H9 (cell line): ENCODE measurements around the gene UFC1. TPM values are rescaled to one million over a fixed set of nuclear protein-coding genes. Genes with fewer than 3 reads are reported as not detected.

Experiments used
- DNase-seq: peaks from one replicate; pipeline ENCODE4 v3.0.0-alpha.2; 2017
- H2AFZ ChIP-seq: one replicate; pipeline ENCODE4 v1.6.1; 2013; ENCODE audit warnings: mild to moderate bottlenecking, low read length, control low read depth, moderate library complexity
- H2AK5ac ChIP-seq: 2 replicates; pipeline ENCODE4 v1.6.1; 2013; ENCODE audit warnings: low read length, control low read depth, mixed read lengths; ENCODE audit not compliant: insufficient read length
- H2BK120ac ChIP-seq: one replicate; pipeline ENCODE4 v1.6.1; 2013; ENCODE audit warnings: low read depth, mild to moderate bottlenecking, low read length, control low read depth, inconsistent platforms; ENCODE audit not compliant: poor library complexity, severe bottlenecking
- H2BK12ac ChIP-seq: 2 replicates; pipeline ENCODE4 v1.6.1; 2013; ENCODE audit warnings: low read length, control low read depth, mixed read lengths, low read depth; ENCODE audit not compliant: insufficient read length
- H2BK15ac ChIP-seq: 2 replicates; pipeline ENCODE4 v1.6.1; 2013; ENCODE audit warnings: low read depth, low read length, control low read depth
- H2BK20ac ChIP-seq: one replicate; pipeline ENCODE4 v1.6.1; 2013; ENCODE audit warnings: low read depth, mild to moderate bottlenecking, low read length, control low read depth, inconsistent platforms; ENCODE audit not compliant: poor library complexity, severe bottlenecking
- H2BK5ac ChIP-seq: 2 replicates; pipeline ENCODE4 v1.6.1; 2013; ENCODE audit warnings: low read length, control low read depth, mixed read lengths; ENCODE audit not compliant: insufficient read length
- H3K14ac ChIP-seq: 2 replicates; pipeline ENCODE4 v1.6.1; 2013; ENCODE audit warnings: low read length, control low read depth; ENCODE audit not compliant: insufficient read depth
- H3K18ac ChIP-seq: 2 replicates; pipeline ENCODE4 v1.6.1; 2013; ENCODE audit warnings: low read depth, mild to moderate bottlenecking, mixed read lengths, low read length, control low read depth; ENCODE audit not compliant: insufficient read length
- H3K23ac ChIP-seq: 2 replicates; pipeline ENCODE4 v1.6.1; 2013; ENCODE audit warnings: low read length, control low read depth, mixed read lengths, low read depth; ENCODE audit not compliant: insufficient read length
- H3K23me2 ChIP-seq: 2 replicates; pipeline ENCODE4 v1.6.1; 2013; ENCODE audit warnings: low read depth, mild to moderate bottlenecking, mixed read lengths, low read length, control low read depth; ENCODE audit not compliant: insufficient read length, poor library complexity, severe bottlenecking
- H3K27ac ChIP-seq: 2 replicates; pipeline ENCODE4 v1.5.1; 2013; ENCODE audit warnings: low read length, control low read depth, mixed read lengths, low read depth; ENCODE audit not compliant: insufficient read length
- H3K27me3 ChIP-seq: 2 replicates; pipeline ENCODE4 v1.6.1; 2013; ENCODE audit warnings: low read length, control low read depth, inconsistent platforms; ENCODE audit not compliant: insufficient read depth
- H3K4ac ChIP-seq: 2 replicates; pipeline ENCODE4 v1.6.1; 2013; ENCODE audit warnings: low read depth, mild to moderate bottlenecking, control low read depth, inconsistent platforms, low read length, moderate library complexity
- H3K4me1 ChIP-seq: 2 replicates; pipeline ENCODE4 v1.6.1; 2013; ENCODE audit warnings: low read length, control low read depth, inconsistent platforms; ENCODE audit not compliant: insufficient read depth
- H3K4me2 ChIP-seq: 2 replicates; pipeline ENCODE4 v1.6.1; 2013; ENCODE audit warnings: low read length, control low read depth, mixed read lengths; ENCODE audit not compliant: insufficient read length, insufficient read depth
- H3K56ac ChIP-seq: 2 replicates; pipeline ENCODE4 v1.6.1; 2013; ENCODE audit warnings: low read depth, mild to moderate bottlenecking, mixed read lengths, low read length, control low read depth; ENCODE audit not compliant: insufficient read length
- H3K79me1 ChIP-seq: 2 replicates; pipeline ENCODE4 v1.6.1; 2013; ENCODE audit warnings: low read depth, mild to moderate bottlenecking, moderate library complexity, low read length, control low read depth, inconsistent platforms; ENCODE audit not compliant: insufficient read depth, poor library complexity, severe bottlenecking
- H3K79me2 ChIP-seq: 2 replicates; pipeline ENCODE4 v1.6.1; 2013; ENCODE audit warnings: low read length, control low read depth, inconsistent platforms; ENCODE audit not compliant: insufficient read depth
- H3K9ac ChIP-seq: 2 replicates; pipeline ENCODE4 v1.6.1; 2013; ENCODE audit warnings: low read length, control low read depth, mixed read lengths; ENCODE audit not compliant: insufficient read length; ENCODE audit errors: extremely low read depth
- H3K9me3 ChIP-seq: one replicate; pipeline ENCODE4 v1.6.1; 2013; ENCODE audit warnings: low read depth, low read length, inconsistent platforms; ENCODE audit not compliant: control insufficient read depth
- H3T11ph ChIP-seq: one replicate; pipeline ENCODE4 v1.6.1; 2013; ENCODE audit warnings: mild to moderate bottlenecking, low read length, control low read depth, inconsistent platforms
- H4K20me1 ChIP-seq: one replicate; pipeline ENCODE4 v1.6.1; 2013; ENCODE audit not compliant: control insufficient read depth, insufficient read length, insufficient read depth
- H4K5ac ChIP-seq: 2 replicates; pipeline ENCODE4 v1.6.1; 2013; ENCODE audit warnings: low read depth, mild to moderate bottlenecking, mixed read lengths, low read length, control low read depth; ENCODE audit not compliant: insufficient read length
- H4K8ac ChIP-seq: replicated peaks from 2 replicates; pipeline ENCODE4 v1.6.1; 2013; ENCODE audit warnings: low read length, control low read depth, mixed read lengths, low read depth; ENCODE audit not compliant: insufficient read length
- H4K91ac ChIP-seq: 2 replicates; pipeline ENCODE4 v1.6.1; 2013; ENCODE audit warnings: low read depth, mild to moderate bottlenecking, moderate library complexity, mixed read lengths, low read length, control low read depth; ENCODE audit not compliant: insufficient read length
- H3K27ac Mint-ChIP-seq, 3 experiments: 2 replicates in 2 of 3; 3 replicates in 1 of 3; pipeline ENCODE4 v1.8.0; 2020 to 2021; ENCODE audit warnings: mixed read lengths in 3 of 3, mild to moderate bottlenecking in 1 of 3, moderate library complexity in 1 of 3
- H3K27me3 Mint-ChIP-seq: 2 replicates; pipeline ENCODE4 v1.8.0; 2021; ENCODE audit warnings: low read depth, mild to moderate bottlenecking, moderate library complexity, mixed read lengths
- H3K36me3 Mint-ChIP-seq, 3 experiments: 2 replicates in 2 of 3; 3 replicates in 1 of 3; pipeline ENCODE4 v1.8.0; 2020 to 2021; ENCODE audit warnings: low read depth in 3 of 3, mixed read lengths in 3 of 3; ENCODE audit not compliant: insufficient read depth in 1 of 3
- H3K4me1 Mint-ChIP-seq, 2 experiments: 2 replicates each; pipeline ENCODE4 v1.8.0; 2020; ENCODE audit warnings: mixed read lengths in 2 of 2
- H3K4me3 Mint-ChIP-seq, 2 experiments: 2 replicates in 1 of 2; 3 replicates in 1 of 2; pipeline ENCODE4 v1.8.0; 2020 to 2021; ENCODE audit warnings: mild to moderate bottlenecking in 2 of 2, mixed read lengths in 2 of 2, moderate library complexity in 1 of 2
- H3K9me3 Mint-ChIP-seq, 2 experiments: 2 replicates in 1 of 2; 3 replicates in 1 of 2; pipeline ENCODE4 v1.8.0; 2020; ENCODE audit warnings: mild to moderate bottlenecking in 2 of 2, mixed read lengths in 2 of 2, moderate library complexity in 1 of 2
- CTCF ChIP-seq: fragments of 200-600 bp; sonication (generic); conservative IDR thresholded peaks from 3 replicates; pipeline ENCODE4 v1.8.0; 2021; ENCODE audit warnings: antibody characterized with exemption, mild to moderate bottlenecking
- WGBS: extraction: QIAGEN DNeasy Blood & Tissue Kit; methylation state at CpG from one replicate; pipeline ENCODE4 v1.1.7; 2013; ENCODE audit warnings: missing lambda C conversion rate, low lambda C conversion rate, mixed read lengths; ENCODE audit not compliant: insufficient read length; ENCODE audit errors: extremely low coverage; 5-methylcytosine and 5-hydroxymethylcytosine counted together
- total RNA-seq: library from RNA; stranded (reverse); gene quantifications from 2 replicates; pipeline ENCODE4 v1.2.1, GENCODE V29; 2021

The UFC1 gene
- total RNA-seq, 1 experiment from 2014 or later, result 93.4 TPM

GRCh38 chr1:161161652-161162051, 7.9 kb downstream of the UFC1 start:
- Histone ChIP-seq H3K79me2 (no peaks in the 10 kb centered on the region), H3K14ac (no peak overlapping the region), H2BK5ac (no peak overlapping the region), H3K4ac (no peak overlapping the region), H2BK15ac (no peak overlapping the region), H3K9me3 (no peaks in the 10 kb centered on the region), H2BK120ac (no peak overlapping the region), H3K27me3 (no peaks in the 10 kb centered on the region), H3K4me1 (no peaks in the 10 kb centered on the region), H3K23me2 (peaks cover 11% of the 10 kb centered on the region), H3K56ac (no peak overlapping the region), H4K5ac (no peak overlapping the region), H4K8ac (no peak overlapping the region), H3K18ac (no peak overlapping the region), H3K79me1 (no peaks in the 10 kb centered on the region), H4K91ac (no peak overlapping the region), H2BK12ac (no peak overlapping the region), H2BK20ac (no peak overlapping the region), H3K4me2 (no peak overlapping the region), H3K27ac (no peak overlapping the region), H2AK5ac (no peak overlapping the region), H3T11ph (no peak overlapping the region), H4K20me1 (no peaks in the 10 kb centered on the region), H3K23ac (no peak overlapping the region), H3K9ac (no peak overlapping the region), H2AFZ (no peak overlapping the region)
- WGBS, result no CpG with 5 or more reads among the region's 5 CpGs
- no peak overlapping the region for H3K27ac Mint-ChIP-seq
- no peak for TF ChIP-seq CTCF
- no peaks in the 10 kb centered on the region for H3K9me3 Mint-ChIP-seq
- no peak overlapping the region for H3K4me3 Mint-ChIP-seq
- peaks cover 26 to 29% of the 10 kb centered on the region in 2 experiments for H3K4me1 Mint-ChIP-seq
- DNase-seq, result no peak
- peaks cover 29 to 67% (median 56%) of the 10 kb centered on the region in 3 experiments for H3K36me3 Mint-ChIP-seq
- H3K27me3 Mint-ChIP-seq, result no peaks in the 10 kb centered on the region; the same call in 1 of the 2 replicates
